Measurements from ENCODE around the gene SHLD1. TPM values are rescaled to one million over a fixed set of nuclear protein-coding genes. Genes with fewer than 3 reads are reported as not detected.
"Not testable (repeated sequence)": the region's sequence is repeated elsewhere in the genome, so short reads cannot be mapped to it uniquely, and the experiment has no call there.

SHLD1 gene
- total RNA-seq, 4 donors from 2014 or later, result 4.0 to 11.7 (median 4.7) TPM

GRCh38 chr20:5718896-5719595 lies 31.2 kb upstream of the SHLD1 start:
- 94 to 100% methylated on average over 1 of the region's 1 CpG for WGBS, 2 donors
- DNase-seq, result peak; percentile 31 to 52
- H3K36me3 ChIP-seq, result no peaks in the 10 kb centered on the region
- no peak for TF ChIP-seq CTCF (IDR thresholded peaks at IDR 0.05)
- no peak for TF ChIP-seq POLR2A (IDR thresholded peaks at IDR 0.05)
- intact Hi-C loops (cut with DNase I), result no loop called here
- H3K9me3 ChIP-seq, result no peaks in the 10 kb centered on the region
- H3K27me3 ChIP-seq, result no peaks in the 10 kb centered on the region
- H3K27ac ChIP-seq, result no peak overlapping the region
- H3K4me1 ChIP-seq, result peaks cover 4 to 11% of the 10 kb centered on the region in 2 donors
- no peak overlapping the region for H3K4me3 ChIP-seq (replicated peaks in 1 of 3)

- peak in 1 of 2 donors; percentile 9 for DNase-seq
- WGBS, 2 donors, result 58 to 68% methylated on average over 6 of the region's 6 CpGs
- Histone ChIP-seq H3K4me3 (replicated peaks in 1 of 3) (no peak overlapping the region), H3K27me3 (no peaks in the 10 kb centered on the region), H3K9me3 (no peaks in the 10 kb centered on the region), H3K27ac (no peak overlapping the region), H3K36me3 (no peaks in the 10 kb centered on the region), H3K4me1 (peaks cover 4 to 7% of the 10 kb centered on the region in 2 donors)
- no peak for TF ChIP-seq CTCF (IDR thresholded peaks at IDR 0.05)
- TF ChIP-seq POLR2A (IDR thresholded peaks at IDR 0.05), result no peak
- intact Hi-C loops (cut with DNase I), result no loop called here
Observed at GRCh38 chr20:5719861-5720403, 30.3 kb upstream of the SHLD1 start.

- no peaks in the 10 kb centered on the region for H3K9me3 ChIP-seq
- intact Hi-C loops (cut with DNase I), result no loop called here
Observed at GRCh38 chr20:5720696-5721095, 29.5 kb upstream of the SHLD1 start.

GRCh38 chr20:5721356-5721755 lies 28.8 kb upstream of the SHLD1 start:
- H3K27ac ChIP-seq; intact Hi-C loops (cut with DNase I); H3K27me3 ChIP-seq; H3K4me3 ChIP-seq (replicated peaks in 1 of 3); H3K9me3 ChIP-seq; H3K36me3 ChIP-seq; H3K4me1 ChIP-seq; DNase-seq: not testable (repeated sequence)
- WGBS, 2 donors, result 94 to 98% methylated on average over 6 of the region's 6 CpGs

More at GRCh38 chr20:5720696-5721095, 29.5 kb upstream of the SHLD1 start:
- no peak for DNase-seq
- no peak overlapping the region for H3K27ac ChIP-seq
- H3K36me3 ChIP-seq, result no peaks in the 10 kb centered on the region
- peaks cover 4 to 7% of the 10 kb centered on the region in 2 donors for H3K4me1 ChIP-seq
- no peak overlapping the region for H3K4me3 ChIP-seq (replicated peaks in 1 of 3)
- no peak for TF ChIP-seq POLR2A (IDR thresholded peaks at IDR 0.05)
- TF ChIP-seq CTCF (IDR thresholded peaks at IDR 0.05), result no peak
- WGBS, 2 donors, result 75 to 83% methylated on average over 5 of the region's 5 CpGs
- H3K27me3 ChIP-seq, result no peaks in the 10 kb centered on the region

GRCh38 chr20:5722927-5723326 lies 27.3 kb upstream of the SHLD1 start:
- peaks cover 4 to 7% of the 10 kb centered on the region in 2 donors for H3K4me1 ChIP-seq
- WGBS, 2 donors, result 63 to 78% methylated on average over 8 to 9 of the region's 9 CpGs
- no peak overlapping the region for H3K27ac ChIP-seq
- intact Hi-C loops (cut with DNase I), result no loop called here
- DNase-seq, result no peak
- H3K27me3 ChIP-seq, result no peaks in the 10 kb centered on the region
- TF ChIP-seq CTCF (IDR thresholded peaks at IDR 0.05), result no peak
- no peak for TF ChIP-seq POLR2A (IDR thresholded peaks at IDR 0.05)
- no peak overlapping the region for H3K4me3 ChIP-seq (replicated peaks in 1 of 3)
- H3K9me3 ChIP-seq, result no peaks in the 10 kb centered on the region
- H3K36me3 ChIP-seq, result no peaks in the 10 kb centered on the region

- H3K4me1 ChIP-seq; H3K27ac ChIP-seq; H3K27me3 ChIP-seq; intact Hi-C loops (cut with DNase I); DNase-seq; H3K4me3 ChIP-seq (replicated peaks in 1 of 3); H3K36me3 ChIP-seq; H3K9me3 ChIP-seq: not testable (repeated sequence)
- 93 to 94% methylated on average over 3 of the region's 3 CpGs for WGBS, 2 donors
Observed at GRCh38 chr20:5725183-5725463, 25.1 kb upstream of the SHLD1 start.
